Mammary epithelial cell (primary cell): ENCODE measurements around the gene MLLT10.

Experiments
- EZH2 ChIP-seq: IDR thresholded peaks from 2 replicates; pipeline ENCODE4 v1.6.1; 2012; ENCODE audit warnings: low read length, inconsistent platforms, borderline replicate concordance
- TF ChIP-seq, protein P1 (sequence below), 2 donors: IDR thresholded peaks in 1 of 2; conservative IDR thresholded peaks in 1 of 2; 2 replicates each; pipeline ENCODE4 v1.5.1; 2011 to 2012; ENCODE audit warnings: inconsistent platforms in 2 of 2, low read length in 2 of 2, mild to moderate bottlenecking in 2 of 2, control low read depth in 1 of 2, low read depth in 1 of 2; ENCODE audit not compliant: insufficient read depth in 1 of 2; ENCODE audit errors: extremely low read depth in 1 of 2

DNA sequence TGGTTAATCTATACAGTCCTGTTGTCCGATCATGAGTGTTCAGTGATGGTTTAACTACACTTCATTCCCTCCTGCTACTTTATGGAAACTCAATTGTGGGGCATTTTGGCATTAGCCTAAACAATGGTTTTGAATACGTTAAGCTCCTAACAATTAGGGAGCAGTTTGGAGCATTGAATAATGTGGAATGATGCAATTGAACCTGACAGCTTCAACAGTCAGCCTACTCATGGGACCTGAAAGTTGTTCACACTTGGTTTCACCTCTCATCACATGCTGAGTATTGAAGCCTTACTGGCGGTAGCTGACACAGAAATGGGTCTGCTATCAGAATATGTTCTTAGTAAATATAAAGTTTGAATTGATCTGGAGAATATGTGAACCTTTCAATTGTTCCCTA lies 186.1 kb downstream of the MLLT10 start:
- TF ChIP-seq, protein P1, sequence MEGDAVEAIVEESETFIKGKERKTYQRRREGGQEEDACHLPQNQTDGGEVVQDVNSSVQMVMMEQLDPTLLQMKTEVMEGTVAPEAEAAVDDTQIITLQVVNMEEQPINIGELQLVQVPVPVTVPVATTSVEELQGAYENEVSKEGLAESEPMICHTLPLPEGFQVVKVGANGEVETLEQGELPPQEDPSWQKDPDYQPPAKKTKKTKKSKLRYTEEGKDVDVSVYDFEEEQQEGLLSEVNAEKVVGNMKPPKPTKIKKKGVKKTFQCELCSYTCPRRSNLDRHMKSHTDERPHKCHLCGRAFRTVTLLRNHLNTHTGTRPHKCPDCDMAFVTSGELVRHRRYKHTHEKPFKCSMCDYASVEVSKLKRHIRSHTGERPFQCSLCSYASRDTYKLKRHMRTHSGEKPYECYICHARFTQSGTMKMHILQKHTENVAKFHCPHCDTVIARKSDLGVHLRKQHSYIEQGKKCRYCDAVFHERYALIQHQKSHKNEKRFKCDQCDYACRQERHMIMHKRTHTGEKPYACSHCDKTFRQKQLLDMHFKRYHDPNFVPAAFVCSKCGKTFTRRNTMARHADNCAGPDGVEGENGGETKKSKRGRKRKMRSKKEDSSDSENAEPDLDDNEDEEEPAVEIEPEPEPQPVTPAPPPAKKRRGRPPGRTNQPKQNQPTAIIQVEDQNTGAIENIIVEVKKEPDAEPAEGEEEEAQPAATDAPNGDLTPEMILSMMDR (conservative IDR thresholded peaks at IDR 0.05 in 1 of 2, IDR thresholded peaks at IDR 0.05 in 1 of 2; ENCODE audit: extremely low read depth in 1 of 2, insufficient read depth in 1 of 2, low read depth in 1 of 2, low read length in 2 of 2), result no peak
- TF ChIP-seq EZH2, result no peak
